HG02588 (cell line): Measurements from ENCODE around the gene PHEX.
"Not testable (repeated sequence)": the region's sequence is repeated elsewhere in the genome, so short reads cannot be mapped to it uniquely, and the experiment has no call there.

Experiments used
- ATAC-seq: cut with Tn5 transposase; IDR thresholded peaks from one replicate; pipeline ENCODE4 v1.9.1; 2021; ENCODE audit warnings: mild to moderate bottlenecking, moderate library complexity; ENCODE audit not compliant: unreplicated experiment

Gene PHEX

GRCh38 chrX:22203186-22203585, 171.1 kb downstream of the PHEX start:
- ATAC-seq = no peak

- ATAC-seq = no peak
Measured at GRCh38 chrX:22206781-22207180, 174.7 kb downstream of the PHEX start.

DNA sequence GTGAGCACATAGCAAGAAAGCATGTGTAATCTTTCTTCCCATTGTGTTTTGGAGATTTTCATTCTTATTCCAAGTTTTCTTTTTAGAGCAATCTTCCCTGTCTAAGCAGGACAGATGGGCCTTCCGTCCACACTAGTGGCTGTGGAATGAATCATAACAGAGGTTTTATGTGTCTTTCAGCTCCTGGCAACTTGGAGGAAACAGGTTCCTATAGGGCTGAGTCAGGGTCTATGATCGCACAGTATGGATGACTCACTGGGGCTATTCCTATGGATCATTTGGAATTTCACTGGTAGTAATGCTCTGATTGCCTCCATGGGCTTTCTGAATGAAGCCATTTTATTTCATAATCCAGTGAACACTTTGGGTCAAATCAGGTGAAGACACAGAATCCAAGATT, 188.8 kb downstream of the PHEX start:
- ATAC-seq = no peak

GRCh38 chrX:22234380-22234779, 202.3 kb downstream of the PHEX start:
- ATAC-seq = no peak

DNA sequence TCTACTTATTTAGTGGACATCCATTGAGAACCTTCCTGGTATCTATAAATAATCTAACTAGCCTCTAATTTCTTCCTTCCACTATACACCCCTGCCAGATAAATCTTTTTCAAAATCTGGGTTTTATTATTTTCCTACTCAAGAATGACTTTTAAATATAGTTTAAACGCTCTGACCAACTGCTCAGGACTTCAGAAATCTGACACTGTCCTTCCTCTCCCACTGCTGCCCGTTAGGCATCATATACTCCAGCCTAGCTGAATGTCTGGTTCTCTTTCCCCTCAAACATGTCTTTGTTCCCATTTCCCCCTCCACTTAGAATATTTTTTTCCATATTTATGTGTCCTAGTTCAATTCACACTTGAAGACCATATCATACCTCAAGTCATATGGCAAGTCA, 205.4 kb downstream of the PHEX start:
- ATAC-seq = no peak

DNA sequence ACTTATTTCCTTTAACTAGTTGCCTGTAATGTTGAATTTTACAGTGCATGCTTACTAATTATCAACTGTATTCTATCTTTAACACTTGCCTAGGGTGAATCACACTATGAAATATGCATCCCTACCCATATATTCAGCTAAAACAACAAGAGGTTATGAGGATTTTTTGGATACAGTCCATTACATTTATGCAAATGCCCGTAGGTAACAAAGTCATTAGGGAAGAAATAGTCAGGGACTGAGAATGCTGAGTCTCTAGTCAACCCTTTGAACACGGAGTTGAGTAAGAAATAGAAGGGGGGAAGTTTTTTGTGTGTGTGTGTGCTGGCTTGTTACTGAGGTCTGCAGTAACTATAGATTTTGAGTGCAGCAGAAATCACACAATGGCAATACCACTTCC, 214.5 kb downstream of the PHEX start:
- ATAC-seq = no peak

DNA sequence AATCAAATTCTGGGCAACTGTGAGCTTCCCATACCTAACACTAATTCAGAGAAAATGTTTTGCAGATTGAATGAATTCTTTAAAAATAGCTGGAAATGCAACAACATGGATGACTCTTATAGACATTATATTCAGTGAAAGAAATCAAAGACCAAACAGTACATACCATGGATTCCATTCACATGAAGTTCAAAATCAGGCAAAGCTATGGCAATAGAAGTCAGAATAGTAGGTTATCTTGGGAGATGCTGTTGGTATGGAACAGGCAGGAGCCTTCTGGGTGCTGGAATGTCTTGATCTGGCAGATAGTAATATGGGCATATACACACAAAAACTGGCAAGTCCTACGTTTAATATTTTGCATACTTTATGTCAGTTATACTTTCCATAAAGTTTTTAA, 215.0 kb downstream of the PHEX start:
- ATAC-seq = no peak

- ATAC-seq = no peak
Measured at GRCh38 chrX:22248401-22248800, 216.3 kb downstream of the PHEX start.

GRCh38 chrX:22249371-22249770, 217.2 kb downstream of the PHEX start:
- no peak for ATAC-seq

DNA sequence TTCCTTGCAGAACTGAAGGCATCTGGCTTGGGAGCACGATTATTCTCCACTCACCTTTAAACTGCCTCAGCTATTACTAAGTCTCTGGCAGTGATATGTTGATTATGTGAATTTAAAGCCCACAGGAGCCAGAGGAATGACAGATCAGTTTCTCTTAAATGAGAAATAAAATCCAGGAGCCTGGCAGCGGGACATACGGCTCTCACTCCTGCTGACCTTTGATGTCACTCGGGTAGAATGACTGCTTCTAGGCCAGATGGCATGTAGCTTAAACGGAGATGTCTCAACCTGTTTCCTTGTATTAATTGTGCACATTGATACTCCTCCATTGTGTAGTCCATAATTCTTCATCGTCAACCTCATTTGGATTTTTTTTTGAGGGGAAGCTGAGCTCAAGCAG, 236.6 kb downstream of the PHEX start:
- no peak for ATAC-seq

GRCh38 chrX:22272613-22273012, 240.5 kb downstream of the PHEX start, which contains the start of gene CBLL2:
CBLL2 (plus strand) TSS chrX:22272913; CDS start chrX:22272992, 79 bp downstream.
- no peak for ATAC-seq

DNA sequence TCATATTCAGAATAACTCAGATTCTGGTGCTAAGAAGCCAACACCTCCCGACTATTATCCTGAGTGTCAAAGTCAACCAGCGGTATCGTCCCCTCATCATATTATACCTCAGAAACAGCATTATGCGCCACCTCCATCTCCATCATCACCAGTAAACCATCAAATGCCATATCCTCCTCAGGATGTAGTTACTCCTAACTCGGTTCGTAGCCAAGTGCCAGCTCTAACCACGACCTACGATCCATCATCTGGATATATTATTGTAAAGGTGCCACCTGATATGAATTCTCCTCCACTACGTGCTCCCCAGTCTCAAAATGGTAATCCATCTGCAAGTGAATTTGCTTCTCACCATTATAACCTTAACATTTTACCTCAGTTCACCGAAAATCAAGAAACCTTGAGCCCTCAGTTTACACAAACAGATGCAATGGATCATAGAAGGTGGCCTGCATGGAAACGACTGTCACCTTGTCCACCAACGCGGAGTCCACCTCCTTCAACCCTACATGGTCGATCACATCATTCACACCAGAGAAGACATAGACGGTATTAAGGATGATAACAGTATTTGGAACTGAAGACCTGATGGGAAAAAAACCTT, 241.7 kb downstream of the PHEX start:
- ATAC-seq = no peak

GRCh38 chrX:22276781-22277180, 244.7 kb downstream of the PHEX start:
- no peak for ATAC-seq

DNA sequence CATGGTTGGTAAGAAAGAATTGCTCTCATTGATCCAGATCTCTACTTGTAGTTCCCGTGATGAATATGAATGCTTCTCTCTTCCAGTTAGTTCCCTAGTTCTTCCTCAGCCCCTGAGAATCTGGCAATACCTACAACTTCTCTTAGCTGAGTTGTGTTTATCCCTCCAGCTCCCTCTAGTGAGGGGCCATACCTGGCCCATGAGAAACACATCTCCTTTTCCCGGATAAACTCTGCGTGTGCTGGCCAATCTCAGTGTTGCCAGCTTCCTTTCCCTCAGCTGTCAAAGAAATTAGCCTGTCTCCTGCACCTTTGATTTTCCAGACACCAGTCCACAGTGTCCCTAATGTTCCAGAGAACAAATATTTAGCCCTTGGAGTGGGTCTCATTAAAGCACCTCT, 246.2 kb downstream of the PHEX start:
- ATAC-seq = no peak

DNA sequence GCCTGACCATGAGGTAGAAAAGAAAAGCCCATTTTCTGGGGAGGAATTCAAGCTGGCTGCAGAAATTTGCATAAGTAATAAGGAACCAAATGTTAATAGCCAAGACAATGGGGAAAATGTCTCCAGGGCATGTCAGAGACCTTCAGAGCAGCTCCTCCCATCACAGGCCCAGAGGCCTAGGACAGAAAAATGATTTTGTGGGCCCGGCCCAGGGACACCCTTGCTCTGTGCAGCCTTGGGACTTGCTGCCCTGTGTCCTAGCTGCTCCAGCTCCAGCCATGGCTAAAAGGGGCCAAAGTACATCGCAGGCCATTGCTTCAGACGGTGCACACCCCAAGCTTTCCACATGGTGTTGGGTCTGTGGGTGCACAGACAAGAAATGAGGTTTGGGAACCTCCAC, 257.1 kb downstream of the PHEX start:
- not testable (repeated sequence) for ATAC-seq

- ATAC-seq = no peak
Measured at GRCh38 chrX:22296871-22297270, 264.7 kb downstream of the PHEX start.

GRCh38 chrX:22300130-22300529, 268.0 kb downstream of the PHEX start:
- ATAC-seq = no peak
